HUES48 (cell line): ENCODE measurements around the gene CROT.

Source experiments
- H3K27ac ChIP-seq: one replicate; pipeline ENCODE4 v1.7.0; 2013; ENCODE audit warnings: low read depth, low read length, inconsistent platforms
- H3K27me3 ChIP-seq: 2 replicates; pipeline ENCODE4 v1.6.1; 2013; ENCODE audit warnings: mild to moderate bottlenecking, low read length; ENCODE audit not compliant: control insufficient read depth, insufficient read depth
- H3K36me3 ChIP-seq: 2 replicates; pipeline ENCODE4 v1.6.1; 2013; ENCODE audit warnings: low read length; ENCODE audit not compliant: control insufficient read depth, insufficient read depth
- H3K4me1 ChIP-seq: 2 replicates; pipeline ENCODE4 v1.6.1; 2013; ENCODE audit warnings: mild to moderate bottlenecking, low read length; ENCODE audit not compliant: control insufficient read depth, insufficient read depth
- H3K4me3 ChIP-seq: 2 replicates; pipeline ENCODE4 v1.5.1; 2013; ENCODE audit warnings: mild to moderate bottlenecking, low read depth, low read length
- H3K9ac ChIP-seq: 2 replicates; pipeline ENCODE4 v1.6.1; 2013; ENCODE audit warnings: mild to moderate bottlenecking, low read depth, low read length, moderate library complexity
- H3K9me3 ChIP-seq: 2 replicates; pipeline ENCODE4 v1.6.1; 2013; ENCODE audit warnings: low read length; ENCODE audit not compliant: control insufficient read depth, insufficient read depth

CROT gene

GRCh38 chr7:87370660-87371180, 25.3 kb downstream of the CROT start:
- no peaks in the 10 kb centered on the region for H3K9me3 ChIP-seq
- H3K36me3 ChIP-seq: 0 out of 2 replicates have a peak, but pooled peaks cover 5% of the 10 kb centered on the region
- no peak overlapping the region for H3K27ac ChIP-seq

GRCh38 chr7:87375662-87376435, 30.4 kb downstream of the CROT start:
- Histone ChIP-seq H3K9me3 (no peaks in the 10 kb centered on the region), H3K27me3 (no peaks in the 10 kb centered on the region), H3K9ac (no peak overlapping the region), H3K36me3 (0 out of 2 replicates have a peak, but pooled peaks cover under 1% of the 10 kb centered on the region), H3K4me1 (no peaks in the 10 kb centered on the region), H3K27ac (no peak overlapping the region), H3K4me3 (no peak overlapping the region)

More at GRCh38 chr7:87370660-87371180, 25.3 kb downstream of the CROT start:
- Histone ChIP-seq H3K9ac (no peak overlapping the region), H3K4me1 (no peaks in the 10 kb centered on the region), H3K27me3 (no peaks in the 10 kb centered on the region), H3K4me3 (no peak overlapping the region)

- H3K36me3 ChIP-seq: 0 out of 2 replicates have a peak, but pooled peaks cover 5% of the 10 kb centered on the region
- no peaks in the 10 kb centered on the region for H3K9me3 ChIP-seq
- H3K4me1 ChIP-seq: no peaks in the 10 kb centered on the region
- no peak overlapping the region for H3K9ac ChIP-seq
- H3K27me3 ChIP-seq: no peaks in the 10 kb centered on the region
- H3K27ac ChIP-seq: no peak overlapping the region
- H3K4me3 ChIP-seq: no peak overlapping the region
Measured at GRCh38 chr7:87380905-87381304, 35.4 kb downstream of the CROT start.

- H3K4me3 ChIP-seq: no peak overlapping the region
- H3K9ac ChIP-seq: no peak overlapping the region
- no peaks in the 10 kb centered on the region for H3K9me3 ChIP-seq
- no peaks in the 10 kb centered on the region; the same call in 1 of the 2 replicates for H3K36me3 ChIP-seq
- H3K27ac ChIP-seq: no peak overlapping the region
- H3K4me1 ChIP-seq: no peaks in the 10 kb centered on the region
- no peaks in the 10 kb centered on the region for H3K27me3 ChIP-seq
Measured at GRCh38 chr7:87391020-87391701, 45.7 kb downstream of the CROT start.

- Histone ChIP-seq H3K36me3 (no peaks in the 10 kb centered on the region), H3K9ac (no peak overlapping the region), H3K27ac (no peak overlapping the region), H3K4me1 (no peaks in the 10 kb centered on the region), H3K4me3 (no peak overlapping the region), H3K9me3 (no peaks in the 10 kb centered on the region), H3K27me3 (no peaks in the 10 kb centered on the region)
Measured at GRCh38 chr7:87395442-87396020, 50.1 kb downstream of the CROT start.

- Histone ChIP-seq H3K36me3 (no peaks in the 10 kb centered on the region), H3K4me1 (no peaks in the 10 kb centered on the region), H3K9me3 (no peaks in the 10 kb centered on the region), H3K9ac (no peak overlapping the region), H3K27me3 (no peaks in the 10 kb centered on the region), H3K4me3 (no peak overlapping the region), H3K27ac (no peak overlapping the region)
Measured at GRCh38 chr7:87398446-87398845, 53.0 kb downstream of the CROT start.

- H3K36me3 ChIP-seq: no peaks in the 10 kb centered on the region
- H3K27me3 ChIP-seq: no peaks in the 10 kb centered on the region
- H3K27ac ChIP-seq: no peak overlapping the region
- H3K4me3 ChIP-seq: no peak overlapping the region
- no peaks in the 10 kb centered on the region for H3K9me3 ChIP-seq
- no peak overlapping the region for H3K9ac ChIP-seq
- no peaks in the 10 kb centered on the region for H3K4me1 ChIP-seq
Measured at GRCh38 chr7:87404674-87405073, 59.2 kb downstream of the CROT start.

- Histone ChIP-seq H3K36me3 (no peaks in the 10 kb centered on the region), H3K27ac (no peak overlapping the region), H3K4me1 (no peaks in the 10 kb centered on the region), H3K9me3 (no peaks in the 10 kb centered on the region), H3K27me3 (no peaks in the 10 kb centered on the region), H3K9ac (no peak overlapping the region), H3K4me3 (no peak overlapping the region)
Measured at GRCh38 chr7:87411186-87411585, 65.7 kb downstream of the CROT start.

GRCh38 chr7:87413029-87413428, 67.6 kb downstream of the CROT start:
- Histone ChIP-seq H3K4me1 (no peaks in the 10 kb centered on the region), H3K9ac (no peak overlapping the region), H3K4me3 (no peak overlapping the region), H3K27me3 (no peaks in the 10 kb centered on the region), H3K36me3 (no peaks in the 10 kb centered on the region), H3K27ac (no peak overlapping the region), H3K9me3 (no peaks in the 10 kb centered on the region)

- Histone ChIP-seq H3K9me3 (no peaks in the 10 kb centered on the region), H3K9ac (no peak overlapping the region), H3K27me3 (no peaks in the 10 kb centered on the region), H3K36me3 (no peaks in the 10 kb centered on the region), H3K4me1 (no peaks in the 10 kb centered on the region), H3K27ac (peak overlapping the region; percentile 54), H3K4me3 (no peak overlapping the region)
Measured at GRCh38 chr7:87413951-87414793, 68.7 kb downstream of the CROT start.
